HG03175 (cell line): ENCODE results near the gene PKD2.
A peak's percentile ranks its signal among the peaks of the same experiment; 100 is the strongest.

Source experiments
- ATAC-seq: cut with Tn5 transposase; IDR thresholded peaks from one replicate; pipeline ENCODE4 v1.9.1; 2021; ENCODE audit warnings: mild to moderate bottlenecking, moderate library complexity; ENCODE audit not compliant: unreplicated experiment

The PKD2 gene

GRCh38 chr4:88007304-88008121, at the start of gene PKD2:
Gene PKD2, plus strand, starts transcription at chr4:88007635. Its CDS starts 99 bp downstream, at chr4:88007734.
- peak; percentile 86 for ATAC-seq

- ATAC-seq = no peak
Measured at GRCh38 chr4:87961993-87962392, 45.4 kb upstream of the PKD2 start.

- no peak for ATAC-seq
Measured at GRCh38 chr4:87962398-87963146, 44.9 kb upstream of the PKD2 start.

- ATAC-seq = no peak
Measured at GRCh38 chr4:87965501-87965975, 41.9 kb upstream of the PKD2 start.

GRCh38 chr4:87966095-87966496, 41.3 kb upstream of the PKD2 start:
- ATAC-seq = no peak

- ATAC-seq = no peak
Measured at GRCh38 chr4:87967193-87967592, 40.2 kb upstream of the PKD2 start.

- no peak for ATAC-seq
Measured at GRCh38 chr4:87970121-87970520, 37.3 kb upstream of the PKD2 start.

GRCh38 chr4:87971866-87972265, 35.6 kb upstream of the PKD2 start:
- no peak for ATAC-seq

- ATAC-seq = peak; percentile 78
Measured at GRCh38 chr4:87973283-87974169, 33.9 kb upstream of the PKD2 start.

GRCh38 chr4:87974856-87975462, 32.5 kb upstream of the PKD2 start:
- peak; percentile 17 for ATAC-seq

GRCh38 chr4:87975466-87975865, 32.0 kb upstream of the PKD2 start, which contains the start of gene SPP1:
Gene SPP1, plus strand, starts transcription at chr4:87975714. Its CDS starts 1,182 bp downstream, at chr4:87976896.
- peak; percentile 57 for ATAC-seq

- no peak for ATAC-seq
Measured at GRCh38 chr4:87977521-87978278, 29.7 kb upstream of the PKD2 start.

GRCh38 chr4:87978681-87979080, 28.8 kb upstream of the PKD2 start:
- no peak for ATAC-seq

GRCh38 chr4:87979810-87980209, 27.6 kb upstream of the PKD2 start:
- ATAC-seq = no peak

GRCh38 chr4:87981486-87981885, 25.9 kb upstream of the PKD2 start:
- no peak for ATAC-seq

- ATAC-seq = no peak
Measured at GRCh38 chr4:87982036-87982435, 25.4 kb upstream of the PKD2 start.

- ATAC-seq = no peak
Measured at GRCh38 chr4:87982446-87983010, 24.9 kb upstream of the PKD2 start.

- no peak for ATAC-seq
Measured at GRCh38 chr4:87983996-87984395, 23.4 kb upstream of the PKD2 start.

GRCh38 chr4:87985097-87985886, 22.1 kb upstream of the PKD2 start:
- ATAC-seq = peak; percentile 79
